Cardiac atrium fibroblast (primary cell): ENCODE results near the gene IFNG. TPM values are rescaled to one million over a fixed set of nuclear protein-coding genes. Genes with fewer than 3 reads are reported as not detected.

Experiments used
- total RNA-seq: library from RNA; depleted of rRNA; stranded (reverse); fragments of >200 nt; gene quantifications from 2 replicates; pipeline ENCODE4 v1.2.3, GENCODE V29; 2015

The IFNG gene
- total RNA-seq = not detected in 2 replicates

GRCh38 chr12:68159681-68160304, at the start of gene IFNG:
IFNG (minus strand) TSS chr12:68159740; CDS start chr12:68159615, 125 bp downstream.

Other genes starting within 250 kb of the IFNG start
- gene IFNG-AS1, start 170.3 kb downstream of the IFNG start, total RNA-seq = not detected in 2 replicates
- gene IL26, start 66.1 kb upstream of the IFNG start, total RNA-seq = 0.32 TPM in 1 of 2 replicates, not detected in the other
- gene IL22, start 93.9 kb upstream of the IFNG start, total RNA-seq = not detected in 2 replicates
- gene MDM1, start 172.6 kb upstream of the IFNG start, total RNA-seq = 3.1 and 3.6 TPM in 2 replicates